Activated CD4-positive, alpha-beta memory T cell treated with anti-CD3 and anti-CD28 coated beads, Interleukin-2, amount 10 ng/mL, durations not matched to agents 7 days and 5 days (primary cell): ENCODE measurements around the gene C1orf56. TPM values are rescaled to one million over a fixed set of nuclear protein-coding genes. Genes with fewer than 3 reads are reported as not detected.

Source experiments
- CTCF ChIA-PET: fragments of 350-600 bp; sonication (Branson Sonifier 250); formaldehyde crosslinking; loops from one replicate; lab custom pipeline; 2021; ENCODE audit warnings: antibody characterized with exemption, inconsistent platforms; lab: Charles Lee
- POLR2A ChIA-PET: fragments of 350-600 bp; sonication (Branson Sonifier 250); formaldehyde crosslinking; loops from one replicate; lab custom pipeline; 2021; ENCODE audit warnings: antibody characterized with exemption; lab: Charles Lee
- DNase-seq: peaks from one replicate; pipeline ENCODE4 v3.0.0-alpha.2; 2020
- H3K27ac Mint-ChIP-seq: one replicate; pipeline ENCODE4 v1.8.0; 2021; ENCODE audit warnings: mild to moderate bottlenecking, mixed read lengths
- H3K27me3 Mint-ChIP-seq: one replicate; pipeline ENCODE4 v1.8.0; 2021; ENCODE audit warnings: mixed read lengths
- H3K36me3 Mint-ChIP-seq: one replicate; pipeline ENCODE4 v1.8.0; 2021; ENCODE audit warnings: low read depth, mixed read lengths
- H3K4me1 Mint-ChIP-seq: one replicate; pipeline ENCODE4 v1.8.0; 2021; ENCODE audit warnings: mixed read lengths
- H3K4me3 Mint-ChIP-seq: one replicate; pipeline ENCODE4 v1.8.0; 2021; ENCODE audit warnings: mild to moderate bottlenecking, mixed read lengths
- H3K9me3 Mint-ChIP-seq: one replicate; pipeline ENCODE4 v1.8.0; 2021; ENCODE audit warnings: mixed read lengths
- total RNA-seq, 2 experiments: library from RNA; stranded (reverse); gene quantifications; one replicate each; pipeline ENCODE4 v1.2.3, GENCODE V29; 2021

The C1orf56 gene
- total RNA-seq, 2 experiments from 2014 or later: 1.2 to 1.7 TPM

DNA sequence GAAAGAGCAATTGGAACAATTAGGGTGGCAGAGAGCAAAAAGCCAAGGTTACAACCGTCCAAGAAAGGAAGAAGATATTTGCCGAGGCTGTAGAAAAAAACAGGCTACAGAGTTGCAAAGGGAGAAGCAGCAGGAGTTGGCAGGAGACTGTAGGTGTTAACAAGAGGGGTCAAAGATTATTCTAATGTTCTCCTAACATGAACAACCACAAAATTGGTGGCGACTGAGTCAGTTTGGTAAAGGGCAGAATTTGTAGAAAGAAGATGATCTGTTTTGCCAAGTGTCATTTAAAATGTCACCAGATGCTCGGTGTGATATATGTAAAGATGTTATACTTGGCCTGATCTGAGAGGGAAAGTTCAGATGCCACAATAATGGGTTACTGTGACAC is 39.7 kb upstream of the C1orf56 start:
- CTCF ChIA-PET: interaction anchor here (1.9 kb wide), 1 partner anchor 17 kb away, joined by 6 read pairs; no protein-coding TSS in a partner anchor
- POLR2A ChIA-PET: interaction anchor here (1.0 to 3.4 kb wide), 7 partner anchors 11 to 442 kb away, joined by 3 to 35 read pairs (median 7); partner anchors contain the start of genes C1orf56, CDC42SE1, CERS2 and MLLT11
- Mint-ChIP-seq H3K4me1 (peaks cover 79% of the 10 kb centered on the region), H3K4me3 (peak overlapping the region; percentile 93), H3K27me3 (no peaks in the 10 kb centered on the region), H3K27ac (peak overlapping the region; percentile 83), H3K36me3 (peaks cover 3% of the 10 kb centered on the region), H3K9me3 (no peaks in the 10 kb centered on the region)
- DNase-seq: no peak

DNA sequence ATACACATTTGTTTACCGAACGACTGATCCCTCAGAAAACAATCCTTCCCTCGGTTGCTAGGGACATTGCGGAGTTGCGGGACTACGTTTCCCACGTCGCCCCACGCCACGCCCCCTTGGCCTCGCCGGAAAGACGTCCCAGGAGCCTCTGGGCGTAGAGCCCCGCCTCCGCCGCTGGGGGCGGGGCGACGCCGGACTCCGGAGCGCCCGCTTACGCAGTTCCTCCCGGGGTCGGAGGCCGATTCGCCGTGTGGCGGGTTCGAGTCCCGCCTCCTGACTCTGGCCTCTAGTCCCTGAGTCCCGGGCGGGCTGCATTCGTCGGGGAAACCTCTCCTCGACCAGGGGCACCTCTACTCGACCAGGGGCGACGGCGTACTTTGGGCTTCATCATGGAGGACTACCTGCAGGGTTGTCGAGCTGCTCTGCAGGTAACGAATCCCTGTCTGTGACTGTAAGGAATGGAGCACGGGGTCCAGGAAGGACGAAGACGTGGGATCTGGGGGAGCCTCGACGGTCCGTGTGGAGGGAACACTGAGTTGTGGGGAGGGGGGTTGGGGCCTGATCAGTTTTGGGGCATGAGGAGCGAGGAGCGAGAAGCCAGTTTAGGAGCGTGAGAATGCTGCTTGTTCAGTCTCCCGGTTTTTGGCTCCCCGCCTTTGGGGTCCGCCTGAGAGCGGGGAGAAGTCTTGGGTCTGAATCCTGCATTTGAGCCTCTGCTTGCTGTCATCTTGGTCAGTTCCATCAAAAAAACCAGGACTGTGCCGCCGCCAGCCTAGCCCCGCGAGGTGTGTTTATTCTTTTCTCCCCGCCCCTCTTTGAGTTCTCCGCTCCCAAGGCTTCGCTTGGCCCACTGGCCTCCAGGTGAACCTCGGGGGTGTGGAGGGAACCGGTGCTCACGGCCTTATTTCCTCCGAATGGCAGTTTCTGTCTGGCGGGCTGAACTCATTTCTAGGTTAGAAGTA is 39.0 kb upstream of the C1orf56 start, which contains the start of gene PRUNE1:
TSS of gene PRUNE1 (plus strand) at position 206 of the 962 bp plus-strand sequence. CDS start at position 390, 184 bp downstream.
- Mint-ChIP-seq H3K4me3 (peak within 1 kb of the TSS; percentile 93), H3K36me3 (peaks cover 3% of the 10 kb centered on the region), H3K27me3 (no peaks in the 10 kb centered on the region), H3K9me3 (no peaks in the 10 kb centered on the region), H3K4me1 (peaks cover 73% of the 10 kb centered on the region), H3K27ac (peak within 1 kb of the TSS; percentile 83)
- POLR2A ChIA-PET: interaction anchor here (1.0 to 1.9 kb wide), 4 partner anchors 16 to 148 kb away, joined by 3 to 7 read pairs (median 6); partner anchors contain the start of genes GABPB2 and TNFAIP8L2
- CTCF ChIA-PET: interaction anchor here (1.9 to 2.0 kb wide), 2 partner anchors 12 to 16 kb away, joined by 5 to 6 read pairs; no protein-coding TSS in a partner anchor
- DNase-seq: peak; percentile 96

DNA sequence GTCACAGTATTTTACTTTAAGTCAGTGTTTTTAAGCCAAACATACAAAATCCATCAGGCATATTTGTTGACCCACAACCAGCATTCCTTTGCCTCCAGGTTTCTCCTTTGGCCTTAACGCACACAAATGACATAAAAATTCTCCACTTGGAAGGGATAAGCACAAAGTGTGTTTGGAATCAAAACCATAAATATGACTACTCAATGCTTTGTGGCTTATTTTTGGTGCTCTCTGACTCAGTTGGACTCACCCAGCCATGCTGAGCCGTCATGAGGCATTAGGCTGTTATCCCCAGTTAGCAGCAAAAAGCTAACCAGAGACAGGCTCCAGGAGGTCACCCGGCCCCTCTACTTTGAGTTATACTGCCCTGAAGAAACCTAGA is 38.4 kb upstream of the C1orf56 start:
- Mint-ChIP-seq H3K36me3 (peaks cover 3% of the 10 kb centered on the region), H3K4me1 (peaks cover 66% of the 10 kb centered on the region), H3K27me3 (no peaks in the 10 kb centered on the region), H3K4me3 (peak overlapping the region; percentile 93), H3K9me3 (no peaks in the 10 kb centered on the region), H3K27ac (peak overlapping the region; percentile 83)
- no peak for DNase-seq
- CTCF ChIA-PET: interaction anchor here (1.9 to 2.0 kb wide), 2 partner anchors 13 to 15 kb away, joined by 5 to 6 read pairs; no protein-coding TSS in a partner anchor
- POLR2A ChIA-PET: interaction anchor here (0.7 to 1.9 kb wide), 4 partner anchors 15 to 61 kb away, joined by 3 to 7 read pairs (median 6); partner anchors contain the start of genes C1orf56 and GABPB2

DNA sequence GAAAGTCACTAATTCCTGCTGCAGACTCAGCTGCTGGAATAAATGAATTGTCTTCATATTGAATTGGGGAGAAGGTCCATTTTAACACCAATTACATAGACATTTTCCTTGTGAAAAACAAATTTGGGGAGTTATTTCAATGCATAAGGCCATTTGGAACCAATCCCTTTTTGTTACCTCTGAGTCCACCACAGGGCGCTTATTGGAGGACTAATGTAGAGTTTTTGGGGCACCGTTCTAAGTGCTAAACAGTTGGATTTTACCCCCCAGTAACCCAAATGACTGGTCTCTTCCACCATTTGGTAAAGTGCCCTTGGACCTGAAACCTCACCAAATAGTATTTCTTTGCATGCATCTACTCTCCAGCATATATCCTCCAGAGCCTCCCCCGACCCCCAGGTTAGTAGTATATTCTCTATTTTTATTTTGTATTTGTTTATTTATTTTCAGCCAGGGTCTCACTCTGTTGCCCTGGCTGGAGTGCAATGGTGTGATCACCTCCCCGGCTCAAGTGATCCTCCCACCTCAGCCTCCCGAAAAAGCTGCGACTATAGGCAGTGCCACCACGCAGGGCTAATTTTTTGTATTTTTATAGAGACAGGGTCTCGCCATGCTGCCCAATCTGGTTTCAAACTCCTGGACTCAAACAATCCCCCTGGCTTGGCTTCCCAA is 37.7 kb upstream of the C1orf56 start:
- peaks cover 62% of the 10 kb centered on the region for H3K4me1 Mint-ChIP-seq

DNA sequence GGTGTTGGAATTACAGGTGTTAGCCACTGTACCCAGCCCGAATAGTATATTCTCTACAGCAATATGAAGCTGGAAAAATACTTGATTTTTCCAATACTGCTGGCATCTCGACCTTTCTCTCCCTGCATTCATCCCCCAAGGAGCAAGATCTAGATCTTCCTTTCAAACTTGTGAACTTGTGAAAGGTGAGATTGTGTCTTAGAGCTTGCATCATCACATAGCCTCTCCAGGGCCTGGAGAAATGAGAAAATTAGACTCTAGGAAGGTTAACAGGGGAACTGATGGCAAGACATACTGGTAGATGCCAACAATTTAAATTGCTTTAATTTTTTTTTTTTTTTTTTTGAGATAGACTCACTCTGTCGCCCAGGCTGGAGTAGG is 37.2 kb upstream of the C1orf56 start:
- ChIA-PET POLR2A (interaction anchor here (1.4 kb wide), 1 partner anchor 36 kb away, joined by 3 read pairs; no protein-coding TSS in a partner anchor), CTCF (interaction anchor here (0.7 to 2.0 kb wide), 3 partner anchors 14 to 326 kb away, joined by 3 to 5 read pairs (median 3); partner anchors contain the start of gene CDC42SE1)
- Mint-ChIP-seq H3K36me3 (peaks cover 3% of the 10 kb centered on the region), H3K4me1 (peaks cover 60% of the 10 kb centered on the region), H3K4me3 (no peak overlapping the region), H3K27me3 (no peaks in the 10 kb centered on the region), H3K9me3 (no peaks in the 10 kb centered on the region), H3K27ac (no peak overlapping the region)
- no peak for DNase-seq

More for the DNA sequence above, 37.7 kb upstream of the C1orf56 start:
- peaks cover 3% of the 10 kb centered on the region for H3K36me3 Mint-ChIP-seq
- peak overlapping the region; percentile 93 for H3K4me3 Mint-ChIP-seq
- no peak overlapping the region for H3K27ac Mint-ChIP-seq
- no peaks in the 10 kb centered on the region for H3K27me3 Mint-ChIP-seq
- DNase-seq: no peak
- no peaks in the 10 kb centered on the region for H3K9me3 Mint-ChIP-seq
- CTCF ChIA-PET: interaction anchor here (0.7 to 2.0 kb wide), 4 partner anchors 14 to 326 kb away, joined by 3 to 6 read pairs (median 4); partner anchors contain the start of gene CDC42SE1
- POLR2A ChIA-PET: interaction anchor here (0.7 to 1.9 kb wide), 5 partner anchors 15 to 61 kb away, joined by 3 to 7 read pairs (median 4); partner anchors contain the start of genes C1orf56 and GABPB2

DNA sequence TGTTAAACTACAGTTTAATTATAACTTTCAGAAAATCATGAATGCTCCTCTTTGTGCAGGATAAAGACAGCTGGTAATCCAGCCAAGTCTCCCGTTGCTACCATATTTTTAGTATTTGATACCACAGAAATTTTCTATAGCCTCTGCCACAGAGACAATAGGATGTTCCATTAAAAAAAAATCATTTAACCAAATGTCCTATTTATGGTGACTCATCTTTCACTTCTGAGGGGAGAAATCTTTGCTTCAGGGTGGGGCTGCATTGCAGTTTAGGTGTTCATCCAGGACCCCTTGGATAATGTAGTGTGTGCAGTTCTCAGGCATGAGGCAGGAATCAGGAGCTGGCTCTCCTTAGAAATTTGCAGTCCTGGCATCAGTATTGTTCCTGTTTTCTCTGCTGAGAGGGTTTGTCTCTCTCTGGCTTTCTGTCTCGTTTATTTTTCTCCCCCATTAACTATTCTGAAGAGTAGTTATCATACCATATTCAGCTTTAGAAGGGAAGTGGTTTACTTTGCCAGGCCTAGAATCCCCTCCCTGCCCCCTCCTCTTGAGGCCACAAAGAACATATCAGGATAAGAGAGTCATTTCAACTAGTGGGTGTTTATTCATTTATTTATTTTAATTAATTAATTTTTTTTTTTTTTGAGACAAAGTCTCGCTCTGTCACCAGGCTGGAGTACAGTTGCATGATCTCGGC is 36.2 kb upstream of the C1orf56 start:
- CTCF ChIA-PET: interaction anchor here (0.9 kb wide), 1 partner anchor 22 kb away, joined by 3 read pairs; no protein-coding TSS in a partner anchor
- Mint-ChIP-seq H3K36me3 (peaks cover 3% of the 10 kb centered on the region), H3K27ac (no peak overlapping the region), H3K27me3 (no peaks in the 10 kb centered on the region), H3K4me1 (peaks cover 50% of the 10 kb centered on the region), H3K9me3 (no peaks in the 10 kb centered on the region), H3K4me3 (no peak overlapping the region)
- POLR2A ChIA-PET: interaction anchor here (1.0 to 2.0 kb wide), 3 partner anchors 35 to 146 kb away, joined by 3 to 6 read pairs (median 4); partner anchors contain the start of genes C1orf56 and TNFAIP8L2
- DNase-seq: no peak

DNA sequence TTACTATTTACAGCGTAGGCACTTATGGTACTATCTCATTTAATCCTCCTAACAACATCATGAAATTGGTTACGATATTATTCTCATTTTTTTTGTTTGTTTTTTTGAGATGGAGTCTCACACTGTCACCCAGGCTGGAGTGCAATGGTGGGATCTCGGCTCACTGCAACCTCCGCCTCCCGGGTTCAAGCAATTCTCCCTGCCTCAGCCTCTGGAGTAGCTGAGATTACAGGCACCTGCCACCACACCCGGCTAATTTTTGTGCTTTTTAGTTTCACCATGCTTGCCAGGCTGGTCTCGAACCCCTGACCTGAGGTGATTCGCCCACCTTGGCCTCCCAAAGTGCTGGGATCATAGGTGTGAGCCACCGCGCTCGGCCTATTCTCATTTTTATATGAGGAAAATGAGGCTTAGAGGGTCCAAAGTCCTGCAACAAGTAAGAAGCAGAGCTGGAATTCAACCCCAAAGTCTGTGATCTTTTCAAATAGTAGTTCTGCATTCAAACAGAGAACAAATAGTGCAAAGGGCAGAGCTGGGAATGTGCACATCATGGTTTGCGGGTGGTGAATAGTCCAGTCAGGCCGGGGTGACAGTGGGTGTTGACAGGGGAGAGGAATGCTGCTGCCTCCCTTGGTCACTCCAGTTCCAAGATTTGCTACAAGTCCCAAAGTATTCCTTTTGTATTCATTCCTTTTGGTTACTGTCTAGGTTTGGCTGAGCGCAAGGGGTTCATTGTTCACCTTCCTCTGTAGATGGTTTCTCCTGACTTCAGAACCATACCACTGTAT is 34.7 kb upstream of the C1orf56 start:
- peaks cover 34% of the 10 kb centered on the region for H3K4me1 Mint-ChIP-seq
- POLR2A ChIA-PET: interaction anchor here (2.0 kb wide), 1 partner anchor 35 kb away, joined by 6 read pairs; the partner anchor contains the start of gene C1orf56
- no peaks in the 10 kb centered on the region for H3K9me3 Mint-ChIP-seq

DNA sequence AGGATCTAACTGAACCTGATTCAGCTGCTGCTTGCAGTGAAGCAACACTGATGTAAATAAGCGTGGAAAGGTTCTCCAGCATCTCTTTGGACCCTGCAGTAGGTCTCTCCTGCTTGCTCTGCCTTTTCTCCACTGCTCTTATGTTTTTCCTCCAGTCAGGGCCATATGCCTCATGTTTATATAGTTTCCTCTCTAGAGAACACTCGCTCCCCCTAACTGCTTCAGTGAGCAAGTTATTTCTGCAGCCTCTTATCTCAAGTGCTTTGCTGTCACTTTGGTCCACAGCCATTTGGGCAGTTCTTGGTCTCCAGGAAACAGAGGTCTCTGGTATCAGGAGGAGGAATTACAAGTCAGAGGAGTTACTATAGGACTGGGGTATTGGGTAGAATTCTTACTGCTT is 34.0 kb upstream of the C1orf56 start:
- Mint-ChIP-seq H3K36me3 (peaks cover 5% of the 10 kb centered on the region), H3K27ac (no peak overlapping the region), H3K4me3 (no peak overlapping the region), H3K27me3 (no peaks in the 10 kb centered on the region), H3K4me1 (peaks cover 29% of the 10 kb centered on the region), H3K9me3 (no peaks in the 10 kb centered on the region)
- DNase-seq: no peak
- ChIA-PET CTCF (interaction anchor here (1.1 kb wide), 1 partner anchor 38 kb away, joined by 3 read pairs; no protein-coding TSS in a partner anchor), POLR2A (no interaction called here)

More for the DNA sequence above, 34.7 kb upstream of the C1orf56 start:
- CTCF ChIA-PET: no interaction called here
- Mint-ChIP-seq H3K27me3 (no peaks in the 10 kb centered on the region), H3K36me3 (peaks cover 3% of the 10 kb centered on the region), H3K27ac (no peak overlapping the region), H3K4me3 (no peak overlapping the region)
- DNase-seq: no peak

DNA sequence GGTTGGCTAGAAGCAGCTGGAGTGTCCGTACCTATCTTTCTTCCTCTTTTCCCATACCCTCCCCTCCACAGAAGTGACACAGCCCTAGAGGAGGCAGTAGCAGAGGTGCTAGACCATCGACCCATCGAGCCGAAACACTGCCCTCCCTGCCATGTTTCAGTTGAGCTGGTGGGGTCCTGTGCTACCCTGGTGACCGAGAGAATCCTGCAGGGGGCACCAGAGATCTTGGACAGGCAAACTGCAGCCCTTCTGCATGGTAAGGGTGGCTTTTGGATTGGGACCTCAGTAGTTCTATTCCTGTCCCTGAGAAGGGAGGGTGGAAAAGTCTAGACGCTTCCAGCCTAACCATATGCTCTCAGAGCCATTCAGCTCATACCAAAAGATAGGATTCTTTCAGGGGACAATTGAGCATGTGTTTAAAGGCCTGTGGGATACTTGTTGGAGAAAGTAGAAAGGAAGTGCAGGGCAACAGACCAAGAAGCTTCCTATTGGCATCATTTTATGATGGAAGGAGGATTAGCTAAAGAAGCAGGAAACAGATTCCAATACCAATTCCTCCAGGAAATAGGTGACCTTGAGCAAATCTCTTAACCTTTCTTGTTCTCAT is 22.9 kb upstream of the C1orf56 start:
- Mint-ChIP-seq H3K36me3 (peaks cover 25% of the 10 kb centered on the region), H3K27me3 (no peaks in the 10 kb centered on the region), H3K4me3 (peak overlapping the region; percentile 18), H3K27ac (peak overlapping the region; percentile 62), H3K4me1 (peaks cover 6% of the 10 kb centered on the region), H3K9me3 (no peaks in the 10 kb centered on the region)
- POLR2A ChIA-PET: interaction anchor here (0.6 to 2.6 kb wide), 11 partner anchors 16 to 142 kb away, joined by 3 to 15 read pairs (median 5); partner anchors contain the start of genes C1orf56, CDC42SE1, GABPB2 and LYSMD1
- peak; percentile 87 for DNase-seq
- CTCF ChIA-PET: interaction anchor here (0.6 to 2.9 kb wide), 36 partner anchors 12 to 276 kb away, joined by 3 to 51 read pairs (median 4); partner anchors contain the start of genes BNIPL, C1orf56, CDC42SE1 and GABPB2

DNA sequence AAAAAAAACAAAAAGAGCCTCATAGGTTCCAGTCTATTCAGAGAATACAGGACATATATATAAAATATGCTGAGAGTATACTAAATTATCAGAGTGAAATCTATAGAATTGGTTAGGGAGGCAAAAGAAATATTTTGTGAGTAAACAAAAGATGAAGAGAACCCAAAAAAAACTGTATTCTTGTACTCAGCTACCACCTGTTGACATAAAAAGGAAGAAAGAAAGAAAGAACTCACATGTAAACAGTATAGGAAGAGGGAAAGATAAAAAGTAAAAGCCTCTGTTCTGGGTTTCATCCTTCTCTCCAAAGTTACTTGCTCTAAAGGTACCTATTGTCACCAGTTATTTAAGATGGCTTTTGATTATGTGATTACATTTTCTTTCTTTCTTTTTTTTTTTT is 21.1 kb upstream of the C1orf56 start:
- Mint-ChIP-seq H3K9me3 (no peaks in the 10 kb centered on the region), H3K4me3 (no peak overlapping the region), H3K27me3 (no peaks in the 10 kb centered on the region), H3K4me1 (peaks cover 6% of the 10 kb centered on the region), H3K36me3 (peaks cover 31% of the 10 kb centered on the region), H3K27ac (no peak overlapping the region)
- ChIA-PET CTCF (interaction anchor here (0.7 to 2.9 kb wide), 5 partner anchors 17 to 130 kb away, joined by 3 to 51 read pairs (median 5); partner anchors contain the start of genes CDC42SE1 and TNFAIP8L2), POLR2A (interaction anchor here (0.7 kb wide), 1 partner anchor 96 kb away, joined by 3 read pairs; no protein-coding TSS in a partner anchor)
- no peak for DNase-seq
